ENCODE data around the gene GJA3.

The GJA3 gene

DNA sequence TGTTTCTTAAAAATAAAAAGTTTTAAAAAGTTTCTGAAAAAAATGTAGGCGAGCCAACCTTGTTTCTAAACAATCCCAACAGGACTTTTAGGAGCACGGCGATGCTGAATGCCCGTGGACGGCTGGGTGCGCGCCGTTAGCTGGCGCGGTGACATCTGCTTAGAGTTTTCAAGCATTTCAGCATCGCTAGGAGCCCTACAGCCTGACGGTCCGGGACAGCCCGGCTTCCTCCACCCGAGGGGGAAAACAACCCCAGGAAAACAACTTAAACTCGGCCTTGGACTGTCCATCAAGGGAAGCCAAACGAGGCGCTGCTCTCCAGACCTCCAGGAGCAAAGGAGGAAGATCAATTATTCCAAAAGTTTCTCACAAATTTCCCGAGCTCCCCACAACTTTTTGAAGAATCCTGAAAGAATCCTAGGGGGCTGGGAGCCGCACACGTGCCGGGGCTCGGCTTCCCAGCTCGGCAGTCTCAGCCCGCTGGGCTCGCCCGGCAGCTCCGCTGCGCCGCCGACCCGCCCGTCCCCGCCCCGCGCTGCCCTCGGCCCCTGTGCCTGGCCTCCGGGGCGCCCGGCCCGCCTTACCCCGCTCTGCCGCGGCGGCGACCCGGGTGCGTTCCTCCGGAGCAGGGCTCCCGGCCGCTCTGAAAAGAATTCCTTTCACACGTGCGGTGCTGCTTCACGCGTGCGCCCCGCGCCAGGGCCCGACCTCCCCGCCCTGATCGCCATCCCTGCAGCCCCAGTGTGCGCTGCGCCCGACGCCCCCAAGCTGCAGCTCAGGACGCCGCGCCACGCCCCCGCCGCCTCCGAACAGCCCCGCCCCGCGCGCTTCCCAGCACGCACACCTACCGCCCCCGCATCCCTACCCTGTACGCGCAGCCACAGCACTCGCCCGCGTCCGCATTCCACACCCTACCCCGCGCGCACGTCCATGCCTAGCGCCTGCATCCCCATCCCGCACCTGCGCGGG lies at the start of gene GJA3:
Gene GJA3 (minus strand): TSS at position 747 of the 969 bp plus-strand sequence. CDS start 17,764 bp downstream, outside the sequence.
- peak; percentile 1 for DNase-seq

DNA sequence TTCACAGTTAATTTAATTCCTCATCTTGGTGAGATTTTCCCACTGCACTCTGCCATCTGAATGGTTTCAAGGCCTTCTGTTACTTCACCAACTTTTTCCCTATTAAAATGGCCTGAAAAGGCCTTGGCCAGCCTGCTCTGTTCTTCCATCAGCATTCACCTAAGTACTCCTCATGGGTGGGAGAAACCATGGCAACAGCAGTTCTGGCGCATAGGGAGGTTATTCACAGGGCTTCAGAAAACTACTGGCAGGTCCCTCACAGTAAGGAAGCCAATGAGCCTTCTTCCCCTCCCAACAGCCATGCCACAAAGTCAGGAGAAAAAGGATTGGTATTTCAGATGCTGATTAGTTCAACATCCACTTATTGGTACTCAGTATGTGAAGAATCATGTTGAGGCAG lies 49.1 kb upstream of the GJA3 start:
- DNase-seq, result no peak

DNA sequence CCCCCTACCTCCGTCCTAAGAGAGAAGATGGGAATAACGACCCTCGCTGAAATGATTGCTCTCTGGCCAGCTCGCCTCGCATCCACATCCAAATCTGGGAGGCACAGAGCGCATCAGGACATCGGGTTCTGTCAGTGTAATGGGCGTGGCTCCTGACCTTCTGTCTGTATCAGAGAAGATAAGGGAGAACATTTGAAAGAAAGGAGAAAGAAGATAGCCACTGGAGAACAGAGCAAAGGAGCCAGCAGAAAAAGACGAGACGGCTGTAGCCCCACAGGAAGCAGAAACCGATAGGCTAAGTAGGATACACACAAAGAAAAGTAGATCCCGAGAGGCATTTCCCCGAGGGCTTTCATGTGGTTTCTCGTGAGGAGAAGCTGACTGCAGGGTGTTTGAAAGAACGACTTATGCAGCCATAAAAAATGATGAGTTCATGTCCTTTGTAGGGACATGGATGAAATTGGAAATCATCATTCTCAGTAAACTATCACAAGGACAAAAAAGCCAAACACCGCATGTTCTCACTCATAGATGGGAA lies 45.9 kb upstream of the GJA3 start:
- DNase-seq, result no peak

DNA sequence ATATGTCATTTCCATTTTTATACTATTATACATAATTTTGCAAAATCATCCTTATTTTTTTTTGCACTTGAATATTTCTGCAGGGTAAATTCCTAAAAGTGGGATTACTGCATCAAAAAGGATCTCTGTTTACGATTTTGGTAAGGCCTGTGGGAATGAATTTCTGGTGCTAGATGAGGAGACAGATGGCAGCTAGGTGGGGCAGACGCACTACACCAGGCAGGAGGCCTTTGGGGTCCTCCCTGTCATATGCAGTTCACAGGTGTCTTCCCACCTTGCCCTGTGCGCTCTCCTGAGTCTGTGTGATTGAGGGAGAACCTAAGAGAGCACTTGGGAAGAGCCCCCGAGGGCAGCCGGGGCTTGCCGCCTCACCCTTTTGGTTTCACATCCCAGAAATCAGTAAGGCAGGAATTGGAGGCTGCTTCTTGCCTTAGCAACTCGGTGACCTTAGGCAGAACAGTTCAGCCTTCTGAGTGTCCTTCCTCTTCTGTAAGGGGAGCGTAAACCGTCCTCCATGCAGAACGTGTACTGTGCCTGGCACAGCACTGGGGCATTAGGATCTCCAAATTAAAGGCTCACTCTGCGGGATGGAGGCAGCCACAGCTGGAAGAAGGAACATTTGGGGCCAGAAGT lies 45.3 kb upstream of the GJA3 start:
- DNase-seq, result no peak

DNA sequence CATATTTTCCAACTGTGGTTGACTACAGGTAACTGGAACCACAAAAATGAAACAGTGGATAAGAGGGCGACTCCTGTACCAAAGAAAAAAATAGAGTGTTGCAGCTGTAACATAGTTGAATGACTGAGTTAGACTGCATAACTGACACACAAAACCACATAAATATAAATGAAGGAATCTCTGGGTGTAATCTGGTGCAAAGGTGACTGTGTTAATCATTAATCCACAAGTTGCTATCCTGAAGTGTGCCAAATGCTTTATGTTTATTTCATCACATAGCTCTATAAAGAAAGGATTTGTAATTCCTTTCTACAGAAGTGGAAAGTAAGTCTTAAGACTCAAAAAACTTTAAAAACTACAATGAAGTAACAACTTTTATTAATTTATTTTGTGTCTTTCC lies 37.9 kb upstream of the GJA3 start:
- no peak for DNase-seq

DNA sequence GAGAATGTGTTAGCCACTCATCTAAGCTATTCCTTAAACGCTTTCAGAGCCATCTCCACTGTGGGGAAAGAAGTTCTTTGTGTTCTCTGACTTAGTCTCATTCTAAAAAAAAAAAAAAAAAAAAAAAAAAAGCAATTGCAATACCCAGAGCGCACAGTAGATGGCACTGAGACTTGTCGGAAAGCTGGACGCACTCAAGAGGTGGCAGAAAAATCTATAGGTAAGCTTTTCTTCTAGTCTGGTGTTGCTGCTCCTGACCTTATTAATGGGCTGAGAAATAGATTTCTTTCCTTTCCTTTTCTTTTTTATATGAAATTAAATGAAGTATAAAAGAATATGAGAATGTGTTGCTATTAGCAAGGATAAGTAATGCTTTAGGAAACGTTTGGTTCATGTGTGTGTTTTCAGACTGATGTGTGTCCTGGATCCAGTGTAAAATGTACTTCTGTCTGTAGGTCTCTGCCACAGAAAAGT lies 36.5 kb upstream of the GJA3 start:
- peak; percentile 52 for DNase-seq

DNA sequence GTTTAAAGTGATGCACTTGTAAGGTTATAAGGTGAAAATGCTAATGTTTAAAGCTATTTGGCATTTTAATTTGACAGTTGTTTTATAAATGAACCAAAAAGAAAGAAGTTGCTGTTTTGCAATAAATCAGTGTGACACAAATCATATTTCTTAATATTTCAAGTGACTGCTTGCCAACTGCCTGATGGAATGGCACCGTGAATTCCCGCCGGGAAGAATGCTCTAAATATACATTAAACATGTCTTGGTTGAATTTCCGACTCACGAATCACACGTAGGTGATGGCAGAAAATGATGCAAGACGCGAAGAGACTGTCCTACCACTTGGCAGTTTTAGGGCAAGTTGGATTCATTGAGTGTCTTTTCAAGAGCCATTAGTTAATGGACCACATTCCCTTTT lies 34.9 kb upstream of the GJA3 start:
- no peak for DNase-seq

DNA sequence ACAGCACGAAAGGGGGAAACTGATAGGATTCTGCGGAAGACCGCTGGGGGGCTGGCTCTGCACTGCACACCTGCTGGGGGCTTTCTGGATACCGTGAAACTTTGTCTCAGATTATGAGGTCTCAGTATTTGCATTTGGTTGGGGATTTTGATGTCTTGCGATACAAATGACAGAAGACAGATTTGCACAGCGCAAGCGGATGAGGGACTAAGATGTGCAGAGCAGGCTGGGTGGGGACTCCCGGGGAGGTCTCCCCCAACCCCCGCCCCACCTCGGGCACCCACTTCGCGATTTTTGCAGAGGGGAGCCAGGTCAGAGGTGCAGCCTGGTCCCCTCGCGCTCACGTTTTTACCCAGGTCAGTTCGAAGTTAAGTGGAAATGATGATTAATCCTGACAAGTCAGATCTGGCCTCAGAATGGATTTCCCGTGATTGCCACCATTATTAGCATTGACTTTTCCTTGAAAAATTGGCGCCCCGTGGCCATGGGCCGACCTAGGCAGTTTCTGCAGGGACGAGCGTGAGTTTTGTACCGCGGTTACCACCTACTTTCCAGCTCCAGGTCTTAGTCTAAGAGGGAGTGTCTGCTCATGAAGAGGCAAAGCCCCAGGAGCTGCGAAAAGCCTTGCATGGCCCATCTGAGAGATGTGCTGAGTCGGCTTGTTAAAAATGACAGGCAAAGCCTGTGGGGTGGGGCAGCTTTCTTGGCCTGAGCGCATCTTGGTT lies 33.2 kb upstream of the GJA3 start:
- DNase-seq, result no peak

DNA sequence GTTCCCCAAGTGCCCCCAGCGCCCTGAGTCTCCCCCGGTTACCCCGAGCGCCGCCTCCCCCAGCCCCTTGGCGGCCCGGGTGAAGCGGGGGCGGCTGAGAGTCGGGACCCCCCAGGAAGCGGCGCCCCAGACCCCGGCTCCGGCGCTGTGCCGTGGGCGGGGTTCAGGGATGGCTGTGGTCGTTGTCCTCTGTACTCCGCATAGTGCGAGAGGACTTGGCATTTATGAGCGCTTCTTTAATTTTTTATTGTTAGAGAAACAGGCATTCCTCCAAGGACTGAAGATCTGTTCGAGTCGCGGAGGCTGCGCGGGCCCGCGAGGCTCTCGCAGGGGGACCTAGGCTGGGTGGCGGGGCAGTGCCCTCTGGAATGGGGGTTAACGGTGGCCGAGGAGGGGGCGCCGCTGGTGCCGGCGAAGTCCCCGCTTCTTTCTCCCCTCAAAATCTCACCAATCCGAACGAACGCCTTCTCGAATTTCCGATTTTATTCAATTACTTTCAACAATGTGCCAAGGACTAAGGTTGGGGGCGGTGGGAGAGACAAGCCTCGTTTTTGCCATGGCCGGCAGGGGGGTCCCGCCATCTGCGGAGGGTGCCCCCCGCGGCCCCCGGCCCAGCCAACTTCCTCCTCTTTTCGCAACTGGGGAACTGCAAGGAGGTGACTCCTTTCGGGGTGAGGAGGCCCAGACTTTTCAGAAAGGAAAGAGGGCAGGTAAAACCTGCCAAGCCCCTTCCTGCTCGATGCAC lies 32.5 kb upstream of the GJA3 start:
- DNase-seq, result no peak

DNA sequence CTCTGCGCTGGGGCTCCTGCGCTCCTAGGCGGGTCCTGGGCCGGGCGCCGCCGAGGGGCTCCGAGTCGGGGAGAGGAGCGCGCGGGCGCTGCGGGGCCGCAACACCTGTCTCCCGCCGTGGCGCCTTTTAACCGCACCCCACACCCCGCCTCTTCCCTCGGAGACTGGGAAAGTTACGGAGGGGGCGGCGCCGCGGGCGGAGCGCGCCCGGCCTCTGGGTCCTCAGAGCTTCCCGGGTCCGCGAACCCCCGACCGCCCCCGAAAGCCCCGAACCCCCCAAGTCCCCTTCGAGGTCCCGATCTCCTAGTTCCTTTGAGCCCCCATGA lies 31.9 kb upstream of the GJA3 start, which contains the start of gene GJB2:
Gene GJB2 (minus strand): TSS at position 103 of the 326 bp plus-strand sequence. CDS start 3,357 bp downstream, outside the sequence.
- DNase-seq, result no peak

DNA sequence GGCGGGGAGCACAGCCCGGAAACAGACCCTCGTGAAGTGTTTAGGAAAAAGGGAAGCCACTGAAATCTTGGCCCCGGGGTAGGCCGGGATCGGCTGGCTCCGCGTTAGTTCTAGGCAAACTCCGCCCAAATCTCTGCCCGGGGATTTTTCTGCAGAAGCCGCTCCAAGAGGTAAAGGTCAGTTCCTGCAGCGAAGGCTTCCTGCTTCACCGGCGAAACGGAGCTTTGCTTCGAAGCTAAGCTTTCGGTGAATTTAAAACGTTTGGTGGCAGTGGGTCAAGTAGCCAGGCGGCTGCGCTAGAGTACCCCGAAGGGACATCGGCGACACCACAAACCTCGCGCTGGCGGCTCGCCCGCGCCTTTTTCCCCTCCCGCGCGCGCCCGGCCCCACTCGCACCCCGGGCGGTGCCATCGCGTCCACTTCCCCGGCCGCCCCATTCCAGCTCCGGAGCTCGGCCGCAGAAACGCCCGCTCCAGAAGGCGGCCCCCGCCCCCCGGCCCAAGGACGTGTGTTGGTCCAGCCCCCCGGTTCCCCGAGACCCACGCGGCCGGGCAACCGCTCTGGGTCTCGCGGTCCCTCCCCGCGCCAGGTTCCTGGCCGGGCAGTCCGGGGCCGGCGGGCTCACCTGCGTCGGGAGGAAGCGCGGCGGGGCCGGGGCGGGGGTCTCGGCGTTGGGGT lies 31.4 kb upstream of the GJA3 start:
- DNase-seq, result no peak

DNA sequence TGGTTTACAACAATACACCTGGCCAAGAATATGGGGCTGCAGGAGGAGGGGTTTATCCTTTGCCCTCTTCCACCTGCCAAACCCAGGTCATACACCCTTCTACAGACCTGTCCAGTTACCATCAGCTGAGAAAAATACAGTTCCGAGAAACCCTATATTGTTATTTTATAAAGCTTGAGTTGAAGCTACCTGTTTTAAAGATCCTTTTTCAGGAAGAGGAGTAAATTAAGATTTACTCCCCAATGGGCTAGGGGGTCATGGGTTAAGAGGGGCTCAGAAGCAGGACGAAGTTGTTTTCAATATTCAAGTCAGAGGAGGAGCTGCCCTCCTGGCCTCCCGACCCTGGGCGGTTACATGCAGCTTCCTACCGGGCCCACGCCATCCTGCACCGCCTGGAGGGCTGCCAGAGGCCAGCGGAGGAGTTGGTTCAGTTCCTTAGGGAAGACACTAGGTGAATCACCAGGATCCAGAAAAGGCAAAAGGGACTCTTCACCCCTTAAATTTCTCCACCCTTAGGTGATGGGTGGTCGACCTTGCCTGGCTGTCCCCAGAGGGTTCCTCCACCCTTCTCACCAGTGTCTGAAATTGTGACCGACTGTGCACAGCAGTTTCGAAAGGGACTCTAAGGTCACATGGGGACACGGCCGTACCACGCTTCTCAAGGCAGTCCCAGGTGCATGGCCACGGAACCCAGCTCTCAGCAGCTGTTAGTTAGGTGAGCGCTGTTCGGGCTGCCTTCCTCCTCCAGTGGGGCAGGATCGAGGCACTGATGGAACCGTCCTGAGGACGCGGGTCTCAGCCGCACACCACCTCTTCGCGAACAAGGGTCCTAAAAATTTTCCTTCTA lies 30.7 kb upstream of the GJA3 start:
- DNase-seq, result no peak

DNA sequence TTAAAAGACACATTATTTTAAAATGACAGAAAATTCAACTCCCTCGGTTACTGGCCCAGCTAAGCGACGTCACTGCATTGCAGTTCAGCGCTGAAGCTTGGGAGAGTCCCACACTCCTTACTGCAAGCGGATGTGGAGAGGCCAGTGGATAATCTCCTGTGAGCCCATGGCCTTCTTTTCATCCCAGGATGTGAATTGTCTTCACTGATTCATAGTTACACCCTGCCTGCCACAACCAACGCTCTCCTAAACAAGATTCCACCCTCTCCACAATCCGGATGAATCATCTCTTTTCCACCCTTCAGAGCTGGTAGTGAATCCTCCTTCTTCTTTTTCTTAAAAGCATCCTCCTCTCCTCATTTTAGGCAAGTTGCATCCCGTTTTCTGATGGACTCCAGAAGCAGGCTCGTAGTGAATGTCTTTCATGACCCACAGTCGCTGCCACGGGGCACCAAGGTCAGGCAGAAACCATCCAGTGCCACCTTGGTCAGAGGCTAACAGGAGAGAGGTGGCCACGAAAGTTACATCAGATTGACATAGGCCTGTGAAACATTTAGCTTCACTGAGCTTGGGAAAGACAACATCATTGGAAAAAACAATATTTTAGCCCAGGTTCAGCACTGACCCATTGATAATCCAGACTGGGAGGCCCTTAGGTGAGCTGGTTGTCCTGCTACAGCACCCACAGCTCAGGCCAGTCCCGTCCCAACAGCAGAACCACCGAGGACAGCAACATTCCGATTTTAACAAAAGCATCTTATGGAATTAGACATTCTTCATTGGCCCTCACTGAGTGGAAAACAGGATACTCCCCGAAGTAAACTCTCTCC lies 29.8 kb upstream of the GJA3 start:
- DNase-seq, result no peak

DNA sequence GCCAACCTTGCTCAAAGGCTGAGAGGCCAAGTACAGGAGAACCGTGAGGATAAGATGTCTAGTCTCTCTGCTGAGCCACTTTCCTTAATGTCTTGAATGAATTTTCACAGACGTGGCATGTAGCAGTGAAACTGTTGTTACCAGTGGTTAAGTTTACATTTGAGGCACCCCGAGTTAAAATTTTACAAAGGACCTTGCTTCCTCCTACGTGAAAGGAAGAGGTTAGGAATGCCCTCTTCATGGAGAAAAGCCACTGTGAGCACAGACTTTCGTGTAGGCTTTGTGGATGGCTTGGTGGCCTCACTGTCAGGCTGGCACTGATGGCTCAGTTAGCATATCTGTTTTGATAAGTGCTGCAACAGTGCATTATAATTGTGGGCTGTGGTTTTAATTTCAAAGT lies 29.2 kb upstream of the GJA3 start:
- DNase-seq, result no peak

DNA sequence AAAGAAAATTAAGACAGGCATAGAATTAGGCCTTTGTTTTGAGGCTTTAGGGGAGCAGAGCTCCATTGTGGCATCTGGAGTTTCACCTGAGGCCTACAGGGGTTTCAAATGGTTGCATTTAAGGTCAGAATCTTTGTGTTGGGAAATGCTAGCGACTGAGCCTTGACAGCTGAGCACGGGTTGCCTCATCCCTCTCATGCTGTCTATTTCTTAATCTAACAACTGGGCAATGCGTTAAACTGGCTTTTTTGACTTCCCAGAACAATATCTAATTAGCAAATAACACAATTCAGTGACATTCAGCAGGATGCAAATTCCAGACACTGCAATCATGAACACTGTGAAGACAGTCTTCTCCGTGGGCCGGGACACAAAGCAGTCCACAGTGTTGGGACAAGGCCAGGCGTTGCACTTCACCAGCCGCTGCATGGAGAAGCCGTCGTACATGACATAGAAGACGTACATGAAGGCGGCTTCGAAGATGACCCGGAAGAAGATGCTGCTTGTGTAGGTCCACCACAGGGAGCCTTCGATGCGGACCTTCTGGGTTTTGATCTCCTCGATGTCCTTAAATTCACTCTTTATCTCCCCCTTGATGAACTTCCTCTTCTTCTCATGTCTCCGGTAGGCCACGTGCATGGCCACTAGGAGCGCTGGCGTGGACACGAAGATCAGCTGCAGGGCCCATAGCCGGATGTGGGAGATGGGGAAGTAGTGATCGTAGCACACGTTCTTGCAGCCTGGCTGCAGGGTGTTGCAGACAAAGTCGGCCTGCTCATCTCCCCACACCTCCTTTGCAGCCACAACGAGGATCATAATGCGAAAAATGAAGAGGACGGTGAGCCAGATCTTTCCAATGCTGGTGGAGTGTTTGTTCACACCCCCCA lies 28.1 kb upstream of the GJA3 start:
- no peak for DNase-seq

DNA sequence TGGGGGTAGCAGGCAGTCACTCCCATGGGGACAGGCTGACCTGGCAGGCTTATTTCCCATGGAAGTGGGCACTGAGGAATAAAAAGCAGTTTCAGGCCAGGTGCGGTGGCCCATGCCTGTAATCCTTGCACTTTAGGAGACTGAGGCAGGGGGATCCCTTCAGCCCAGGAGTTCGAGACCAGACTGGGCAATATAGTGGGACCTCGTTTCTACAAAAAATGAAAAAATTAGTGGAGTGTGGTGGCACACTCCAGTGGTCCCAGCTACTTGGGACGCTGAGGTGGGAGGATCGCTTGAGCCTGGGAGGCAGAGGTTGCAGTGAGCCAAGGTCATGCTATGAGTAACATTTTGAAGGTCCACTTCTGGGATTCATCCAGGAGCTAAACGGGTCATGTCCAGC lies 25.9 kb upstream of the GJA3 start:
- DNase-seq, result no peak

DNA sequence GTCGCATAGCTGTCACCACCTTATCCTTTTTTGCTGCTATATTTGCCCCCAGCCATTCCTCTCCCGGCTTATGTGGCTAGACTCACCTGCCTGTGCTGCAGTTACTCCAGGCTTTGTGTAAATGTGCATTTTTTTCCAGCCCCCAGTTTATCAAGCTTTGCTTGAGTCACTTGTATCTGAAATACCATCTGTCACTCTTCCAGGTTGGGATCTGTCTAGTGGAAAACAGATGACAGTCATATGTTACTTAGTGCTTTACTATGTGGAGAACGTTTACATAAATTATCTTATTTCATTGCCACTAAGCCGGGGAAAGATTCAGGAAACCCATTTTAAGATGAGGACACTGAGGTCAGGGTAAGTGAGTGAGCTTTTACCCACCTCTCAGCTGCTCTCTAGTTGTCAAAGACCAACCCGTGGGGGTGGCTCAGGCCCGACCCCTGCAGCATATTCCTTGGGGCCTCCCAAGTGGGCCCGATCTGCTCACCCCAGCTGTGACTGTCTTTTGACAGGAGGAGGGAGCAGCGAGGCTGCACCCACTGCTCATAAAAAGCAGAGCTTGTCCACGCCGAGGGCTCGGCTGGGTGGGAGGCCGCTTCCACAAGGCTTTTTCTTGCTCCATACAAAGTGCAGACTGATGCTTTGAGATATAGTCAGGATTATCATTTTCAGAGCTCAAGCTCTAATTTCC lies 24.7 kb upstream of the GJA3 start:
- DNase-seq, result no peak

DNA sequence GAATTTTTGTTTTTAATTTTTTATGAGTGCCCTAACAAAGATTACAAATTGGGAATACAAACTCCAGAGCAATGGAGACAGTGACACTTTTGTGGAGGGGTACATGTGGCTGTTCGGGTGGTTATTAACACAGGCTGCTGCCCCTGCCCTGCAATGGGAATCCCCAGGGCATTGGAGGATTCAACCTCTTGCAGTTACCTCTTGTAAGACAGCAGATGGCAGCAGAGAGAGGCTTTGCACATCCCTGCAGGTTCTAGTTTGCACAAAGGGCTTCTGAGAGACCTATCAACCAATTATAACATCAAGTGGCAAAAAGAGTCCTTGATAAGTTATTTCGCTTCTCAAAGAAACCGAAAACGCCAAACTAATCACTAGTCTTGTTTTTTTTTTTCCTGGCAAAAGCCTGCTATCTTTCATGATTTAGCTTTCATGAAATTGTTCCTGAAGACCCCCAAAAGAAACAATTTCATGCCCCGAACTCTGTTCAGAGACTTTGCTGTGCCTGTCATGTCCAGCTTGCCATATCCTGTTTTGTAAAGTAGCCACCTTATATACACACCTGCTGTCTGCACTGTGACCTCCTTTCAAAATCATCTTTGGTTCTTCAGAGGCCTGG lies 21.5 kb upstream of the GJA3 start:
- peak; percentile 69 for DNase-seq

All from NCI-H1105 treated with DMSO at 0.1 percent for 48 hours (cell line).